Heart right ventricle (tissue), 16 donors: ENCODE results near the gene HTR1B. TPM values are rescaled to one million over a fixed set of nuclear protein-coding genes. Genes with fewer than 3 reads are reported as not detected.
A peak's percentile ranks its signal among the peaks of the same experiment; 100 is the strongest.

Source experiments
- ATAC-seq, 8 donors: fragments of 200-7000 bp; cut with Tn5 transposase; one replicate each; pipeline ENCODE4 v1.9.1; 2020; ENCODE audit warnings: mild to moderate bottlenecking in 8 of 8, moderate library complexity in 8 of 8, moderate number of reproducible peaks in 1 of 8
- DNase-seq, 2 donors: peaks; one replicate each; pipeline ENCODE4 v3.0.0-alpha.2; 2020
- H3K27ac ChIP-seq, 10 donors: fragments of 200-600 bp; sonication (generic) in 2 of 10; one replicate each; pipeline versions ENCODE4 v1.5.0 to v1.8.0; 2020 to 2022; ENCODE audit warnings: mild to moderate bottlenecking in 3 of 10
- H3K27me3 ChIP-seq, 7 donors: fragments of 200-600 bp; one replicate each; pipeline ENCODE4 v1.8.0; 2021 to 2022; ENCODE audit warnings: mild to moderate bottlenecking in 2 of 7
- H3K36me3 ChIP-seq, 9 donors: fragments of 200-600 bp; sonication (generic) in 1 of 9; one replicate each; pipeline versions ENCODE4 v1.5.0 to v1.8.0; 2020 to 2022; ENCODE audit warnings: mild to moderate bottlenecking in 2 of 9
- H3K4me1 ChIP-seq, 9 donors: fragments of 200-600 bp; sonication (generic) in 1 of 9; one replicate each; pipeline versions ENCODE4 v1.5.0 to v1.8.0; 2020 to 2022; ENCODE audit warnings: mild to moderate bottlenecking in 4 of 9
- H3K4me3 ChIP-seq, 10 donors: fragments of 200-600 bp; sonication (generic) in 2 of 10; one replicate each; pipeline versions ENCODE4 v1.5.0 to v1.8.0; 2020 to 2022; ENCODE audit warnings: mild to moderate bottlenecking in 7 of 10, moderate library complexity in 2 of 10
- H3K9me3 ChIP-seq, 11 donors: fragments of 200-600 bp in 10 of 11; sonication (generic) in 2 of 11; one replicate each; pipeline versions ENCODE4 v1.5.0 to v1.8.0; 2013 to 2022; ENCODE audit warnings: mild to moderate bottlenecking in 2 of 11, control low read depth in 1 of 11, moderate library complexity in 1 of 11
- WGBS, 2 donors: extraction: QIAGEN DNeasy Blood & Tissue Kit; methylation state at CpG; one replicate each; pipeline ENCODE4 v1.1.7; 2013; ENCODE audit warnings: inconsistent platforms in 1 of 2; 5-methylcytosine and 5-hydroxymethylcytosine counted together
- intact Hi-C, 10 donors: fragments of 100-400 bp; cut with DNase I; formaldehyde crosslinking; loops; one replicate each; pipeline versions ENCODE4 v1.11.1 to v1.14.2; 2022
- polyA plus RNA-seq, 2 donors: library from polyadenylated mRNA; stranded (reverse); fragments of 200-250 nt; gene quantifications; one replicate each; pipeline ENCODE4 v1.2.3, GENCODE V29; 2013
- total RNA-seq, 10 donors: library from RNA; stranded (reverse); fragmentation: NEBNext Ultra II Directional in 3 of 10; extraction: Animal tissue kit (Norgen Biotek cat#: 25700) in 3 of 10; gene quantifications; one replicate each; pipeline versions ENCODE4 v1.2.1 to v1.2.4, GENCODE V29; 2021 to 2023
- TF ChIP-seq, protein P1 (sequence below), 9 donors: fragments of 200-600 bp; sonication (generic) in 2 of 9; IDR thresholded peaks; one replicate each; pipeline versions ENCODE4 v1.5.0 to v1.8.0; 2021 to 2022; ENCODE audit warnings: antibody characterized with exemption in 9 of 9, mild to moderate bottlenecking in 5 of 9, moderate library complexity in 1 of 9
- donor health status: Arrhythmogenic right ventricular cardiomyopathy.
- donor health status: ischemic (EF 13 %, LVEDD 7.1; RV severe dilation, severe dysfunction).
- donor health status: healthy with polysubstance abuse.
- donor health status: DM: no; HTN: yes; CAD: no.
- donor health status: DM: no; HTN: no; CAD: no.
- donor health status: ischemic (EF 25% LVEDD 6.9; RV normal size, moderate dysfunction).
- donor health status: ischemic (EF 25% LVEDD 5.7; RV mildly dilated, moderate dysfunction).
- donor health status: healthy.
- donor health status: DM: yes; HTN: yes; CAD: no.
- donor health status: Ischemic cardiomyopathy.
- donor health status: ischemic (EF 35%, LVEDD 5.7; RV mildly dilated, moderate dysfunction).
- donor health status: nonischemic (EF 11% LVEDD 7.7; RV severe dilation, severe dysfunction).
- donor health status: DM: yes; HTN: yes; CAD: no.
- donor health status: PGD.
- donor health status: ischemic (EF 29% LVEDD 5.4; RV normal size, mild dysfunction).
- donor health status: nonischemic (EF 23%, LVEDD 6.1; RV moderate dilation, normal function).

The HTR1B gene
- total and polyA plus RNA-seq, 12 donors = 0.12 to 0.13 TPM; not detected in 10

DNA sequence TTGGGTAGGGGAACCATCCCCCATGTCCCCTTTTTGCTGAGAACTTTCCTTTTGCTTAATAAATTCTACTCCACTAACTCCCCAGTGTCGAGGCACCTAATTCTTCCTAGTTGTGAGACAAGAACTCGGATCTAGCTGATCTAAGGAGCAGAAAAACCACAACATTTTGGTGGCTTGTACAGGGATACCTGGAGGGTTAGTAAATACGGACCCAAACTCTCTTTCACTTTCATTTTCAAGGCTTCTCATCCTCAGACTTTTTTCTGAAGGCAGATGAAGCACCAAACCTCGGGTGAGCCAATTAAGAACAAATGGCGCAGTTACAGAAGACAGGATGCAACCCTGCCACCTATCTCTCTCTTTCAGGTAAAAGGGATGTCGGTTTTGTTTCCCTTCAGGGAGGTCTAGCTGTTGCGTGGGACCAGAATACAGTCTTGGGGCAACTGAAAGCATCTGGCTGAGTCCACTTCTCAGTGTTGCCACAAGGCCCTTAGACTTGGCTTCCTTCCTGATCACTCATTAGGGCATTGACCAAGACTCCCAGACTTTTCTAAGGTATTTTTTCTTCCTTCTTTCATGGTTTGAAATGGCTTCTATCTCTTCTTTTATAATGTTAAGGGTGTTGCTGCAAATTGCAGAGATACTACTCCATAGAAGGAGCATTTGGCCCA lies 11.1 kb upstream of the HTR1B start:
- Histone ChIP-seq H3K4me3 (no peak overlapping the region), H3K4me1 (no peaks in the 10 kb centered on the region), H3K36me3 (no peaks in the 10 kb centered on the region), H3K27me3 (no peaks in the 10 kb centered on the region), H3K9me3 (peaks cover 0 to 14% (median 0%) of the 10 kb centered on the region in 11 donors), H3K27ac (no peak overlapping the region)
- DNase-seq (no peak), ATAC-seq (no peak)
- intact Hi-C loops = no loop called here
- 83 to 90% methylated on average over 7 of the region's 7 CpGs for WGBS, 2 donors
- TF ChIP-seq, protein P1, sequence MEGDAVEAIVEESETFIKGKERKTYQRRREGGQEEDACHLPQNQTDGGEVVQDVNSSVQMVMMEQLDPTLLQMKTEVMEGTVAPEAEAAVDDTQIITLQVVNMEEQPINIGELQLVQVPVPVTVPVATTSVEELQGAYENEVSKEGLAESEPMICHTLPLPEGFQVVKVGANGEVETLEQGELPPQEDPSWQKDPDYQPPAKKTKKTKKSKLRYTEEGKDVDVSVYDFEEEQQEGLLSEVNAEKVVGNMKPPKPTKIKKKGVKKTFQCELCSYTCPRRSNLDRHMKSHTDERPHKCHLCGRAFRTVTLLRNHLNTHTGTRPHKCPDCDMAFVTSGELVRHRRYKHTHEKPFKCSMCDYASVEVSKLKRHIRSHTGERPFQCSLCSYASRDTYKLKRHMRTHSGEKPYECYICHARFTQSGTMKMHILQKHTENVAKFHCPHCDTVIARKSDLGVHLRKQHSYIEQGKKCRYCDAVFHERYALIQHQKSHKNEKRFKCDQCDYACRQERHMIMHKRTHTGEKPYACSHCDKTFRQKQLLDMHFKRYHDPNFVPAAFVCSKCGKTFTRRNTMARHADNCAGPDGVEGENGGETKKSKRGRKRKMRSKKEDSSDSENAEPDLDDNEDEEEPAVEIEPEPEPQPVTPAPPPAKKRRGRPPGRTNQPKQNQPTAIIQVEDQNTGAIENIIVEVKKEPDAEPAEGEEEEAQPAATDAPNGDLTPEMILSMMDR (IDR thresholded peaks at IDR 0.05) = no peak

DNA sequence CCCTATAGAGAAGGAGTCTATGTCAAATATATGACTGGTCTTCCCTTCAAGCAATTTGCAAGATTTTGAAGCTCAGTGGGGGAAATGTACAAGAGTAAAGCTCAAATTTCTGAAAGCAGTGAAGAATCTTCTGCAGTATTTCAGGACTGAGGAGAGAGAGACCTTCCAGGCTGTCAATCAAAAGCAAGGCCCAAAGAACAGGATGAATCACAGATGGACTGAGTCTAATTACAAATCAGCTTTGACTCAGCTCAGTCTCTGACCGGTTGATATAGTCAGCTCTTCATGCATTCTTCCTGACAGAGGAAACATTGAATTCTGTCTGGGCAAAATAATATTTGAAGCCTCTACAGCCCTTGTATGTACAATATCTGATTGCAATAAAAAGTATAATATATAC lies 7.7 kb upstream of the HTR1B start:
- WGBS, 2 donors = 55 to 58% methylated on average over 1 of the region's 1 CpG
- DNase-seq (no peak), ATAC-seq (no peak)
- intact Hi-C loops = no loop called here
- H3K27ac ChIP-seq = no peak overlapping the region
- no peak overlapping the region for H3K4me3 ChIP-seq
- H3K4me1 ChIP-seq = peaks cover 0 to 10% (median 4%) of the 10 kb centered on the region in 9 donors
- H3K9me3 ChIP-seq = peaks cover 0 to 14% (median 0%) of the 10 kb centered on the region in 11 donors
- H3K27me3 ChIP-seq = peaks cover 0 to 17% (median 14%) of the 10 kb centered on the region in 7 donors
- TF ChIP-seq, protein P1 (IDR thresholded peaks at IDR 0.05) = no peak
- H3K36me3 ChIP-seq = no peaks in the 10 kb centered on the region

DNA sequence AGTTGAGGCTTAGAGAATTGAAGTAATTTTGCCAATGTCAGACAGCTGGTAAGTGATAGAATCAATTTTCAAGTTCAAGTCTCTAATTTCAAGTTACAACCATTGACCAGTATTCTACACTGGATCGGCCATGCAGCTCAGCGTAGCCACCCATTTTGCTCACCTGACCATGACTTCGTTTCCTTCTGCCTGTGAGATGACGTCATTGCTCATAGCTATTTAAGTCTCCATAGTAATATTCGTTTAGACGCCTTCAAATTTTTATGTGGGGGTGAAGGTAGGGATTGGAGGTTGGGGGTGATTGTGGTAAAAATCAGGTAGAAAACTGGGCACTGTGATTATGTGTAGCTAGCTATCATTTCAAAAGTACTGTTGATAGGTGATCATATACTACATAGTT lies 5.6 kb upstream of the HTR1B start:
- H3K27me3 ChIP-seq = peaks cover 0 to 37% (median 35%) of the 10 kb centered on the region in 7 donors
- 65 to 84% methylated on average over 6 of the region's 6 CpGs for WGBS, 2 donors
- no peaks in the 10 kb centered on the region for H3K36me3 ChIP-seq
- TF ChIP-seq, protein P1 (IDR thresholded peaks at IDR 0.05) = no peak
- ATAC-seq (no peak), DNase-seq (no peak)
- peaks cover 0 to 17% (median 9%) of the 10 kb centered on the region in 9 donors for H3K4me1 ChIP-seq
- H3K27ac ChIP-seq = no peak overlapping the region
- no peak overlapping the region for H3K4me3 ChIP-seq
- intact Hi-C loops = no loop called here
- H3K9me3 ChIP-seq = peaks cover 0 to 5% (median 0%) of the 10 kb centered on the region in 11 donors

DNA sequence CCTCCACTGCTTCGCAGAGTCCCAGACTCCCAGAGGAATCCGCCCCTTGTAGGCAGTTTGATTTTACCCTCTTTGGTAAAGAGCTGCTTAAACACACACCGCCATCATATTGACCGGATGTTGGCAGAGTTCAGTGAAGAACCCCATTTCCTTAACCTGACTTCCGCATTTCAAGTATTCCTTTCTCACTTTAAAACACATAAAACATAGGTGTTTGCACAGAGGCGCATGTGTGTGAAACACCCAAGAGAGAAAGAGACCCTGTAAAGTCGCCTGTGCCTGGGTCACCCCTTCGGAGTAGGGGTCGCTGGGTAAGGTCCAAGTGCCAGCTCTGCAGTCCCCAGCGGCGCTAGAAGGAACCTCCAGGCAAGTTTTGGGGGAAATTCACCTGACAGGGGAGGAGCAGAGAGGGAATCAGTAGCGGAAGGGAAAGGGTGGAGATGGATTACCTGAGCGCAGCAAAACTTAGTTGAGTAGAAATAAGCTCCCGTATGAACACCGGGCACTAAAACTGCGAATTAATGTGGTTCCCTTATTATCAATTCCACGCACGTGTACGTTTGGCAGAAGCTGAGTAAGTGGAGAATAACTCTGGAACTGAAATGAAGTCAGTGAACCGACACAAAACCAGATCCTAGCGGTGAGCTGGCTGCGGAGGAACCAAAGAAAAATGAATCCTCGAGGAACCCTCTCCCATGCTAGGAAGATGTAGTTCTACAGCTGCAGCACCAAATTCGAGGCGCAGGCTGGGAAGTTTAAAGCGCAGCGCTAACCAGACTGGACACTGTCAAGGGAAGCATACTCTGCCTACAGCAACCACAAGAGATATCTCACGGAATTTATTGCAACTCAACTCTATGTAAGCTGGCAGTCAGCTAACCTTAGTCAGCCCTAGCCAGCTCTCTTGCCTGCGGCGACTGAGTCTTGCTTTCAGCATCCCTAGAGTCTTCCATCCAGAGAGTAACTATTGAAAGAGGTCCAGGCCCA lies 3.5 kb upstream of the HTR1B start:
- intact Hi-C loops = no loop called here
- DNase-seq (no peak), ATAC-seq (peak in 7 of 8 donors; percentile 16 to 52 (median 41))
- TF ChIP-seq, protein P1 (IDR thresholded peaks at IDR 0.05) = no peak
- H3K4me3 ChIP-seq = peak overlapping the region; percentile 16 to 63 (median 51)
- peaks cover 0 to 32% (median 22%) of the 10 kb centered on the region in 9 donors for H3K4me1 ChIP-seq
- WGBS, 2 donors = 11 to 13% methylated on average over 30 of the region's 30 CpGs
- no peaks in the 10 kb centered on the region for H3K36me3 ChIP-seq
- H3K9me3 ChIP-seq = no peaks in the 10 kb centered on the region
- H3K27ac ChIP-seq = no peak overlapping the region
- H3K27me3 ChIP-seq = peaks cover 4 to 59% (median 57%) of the 10 kb centered on the region in 7 donors
